HG02885 (cell line): ENCODE measurements around the gene CLEC2A.

Experiments
- ATAC-seq: cut with Tn5 transposase; IDR thresholded peaks from one replicate; pipeline ENCODE4 v1.9.1; 2021; ENCODE audit warnings: mild to moderate bottlenecking; ENCODE audit not compliant: unreplicated experiment, poor library complexity

Gene CLEC2A

GRCh38 chr12:9936591-9936990 lies 4.4 kb upstream of the CLEC2A start:
- no peak for ATAC-seq

- ATAC-seq: no peak
These were observed 2.9 kb upstream of the CLEC2A start for GRCh38 chr12:9935026-9935425.

- ATAC-seq: no peak
These were observed 1.8 kb upstream of the CLEC2A start for GRCh38 chr12:9933958-9934357.

DNA sequence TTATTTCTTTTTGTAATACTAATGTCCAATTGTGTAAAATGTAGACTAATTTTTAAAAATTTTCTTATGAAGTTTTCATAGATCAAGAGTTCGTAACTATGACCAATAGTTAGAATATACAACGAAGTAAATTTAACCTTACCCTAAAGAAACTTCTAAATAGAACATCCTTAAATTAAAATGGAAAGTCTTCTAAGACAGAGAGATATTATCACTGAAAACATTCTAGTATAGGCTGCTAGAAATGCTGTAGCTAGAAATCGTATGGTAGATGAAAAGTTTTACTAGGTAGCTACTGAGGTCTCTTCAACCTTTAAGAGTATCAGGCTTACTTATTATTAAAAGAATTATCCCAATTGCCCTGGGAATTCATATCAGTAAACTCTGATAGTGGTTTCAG lies 925 bp downstream of the CLEC2A start:
- ATAC-seq: no peak

DNA sequence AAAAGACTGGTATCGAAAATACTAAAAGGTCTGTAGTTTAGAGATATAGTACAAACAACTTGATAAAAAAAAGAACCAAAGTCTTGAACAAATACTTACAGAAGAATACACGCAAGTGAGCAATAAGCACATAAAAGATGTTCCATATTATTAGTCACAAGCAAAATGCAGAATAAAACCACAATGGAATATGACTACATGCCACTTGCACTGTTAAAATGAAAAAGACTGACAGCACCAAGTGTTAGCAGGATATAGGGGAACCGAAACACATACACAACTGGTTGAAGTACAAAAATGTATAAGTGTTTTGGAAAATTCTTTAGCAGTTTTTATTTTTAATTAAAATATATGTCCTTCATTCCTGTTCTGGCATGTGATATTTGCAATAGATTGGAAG lies 3.6 kb downstream of the CLEC2A start:
- ATAC-seq: no peak

GRCh38 chr12:9926876-9927275 lies 5.3 kb downstream of the CLEC2A start:
- ATAC-seq: no peak

DNA sequence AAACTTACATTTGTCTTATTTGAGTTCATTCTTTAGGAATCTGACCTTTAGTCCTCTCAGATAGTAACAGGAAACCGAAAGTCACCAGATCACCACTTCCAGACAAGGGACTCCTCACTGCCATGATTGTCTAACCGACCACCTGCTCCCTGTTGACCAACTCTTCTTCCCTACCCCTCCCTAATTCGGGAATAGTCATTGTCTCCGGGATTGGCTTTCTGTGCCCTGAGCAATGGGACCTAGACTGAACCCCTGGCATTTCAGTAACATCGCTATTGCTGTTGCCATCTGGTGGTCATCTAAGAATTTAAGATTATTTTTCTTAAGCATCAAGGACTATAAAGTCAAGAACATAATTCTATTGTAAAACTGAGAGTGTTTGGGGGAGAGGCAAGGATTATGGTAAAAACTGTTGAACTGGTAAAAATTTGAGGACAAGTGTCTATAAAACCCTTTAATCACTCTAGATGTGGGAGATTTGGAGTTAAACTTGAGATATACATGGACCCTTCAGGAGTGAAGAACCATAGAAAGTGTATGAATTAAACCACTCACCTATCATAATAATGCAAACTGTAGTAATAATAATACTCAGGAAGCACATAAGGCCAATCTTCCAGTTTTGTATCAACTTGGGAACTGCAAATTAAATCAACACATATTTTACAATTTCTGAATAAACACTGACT lies 6.3 kb downstream of the CLEC2A start:
- ATAC-seq: no peak

DNA sequence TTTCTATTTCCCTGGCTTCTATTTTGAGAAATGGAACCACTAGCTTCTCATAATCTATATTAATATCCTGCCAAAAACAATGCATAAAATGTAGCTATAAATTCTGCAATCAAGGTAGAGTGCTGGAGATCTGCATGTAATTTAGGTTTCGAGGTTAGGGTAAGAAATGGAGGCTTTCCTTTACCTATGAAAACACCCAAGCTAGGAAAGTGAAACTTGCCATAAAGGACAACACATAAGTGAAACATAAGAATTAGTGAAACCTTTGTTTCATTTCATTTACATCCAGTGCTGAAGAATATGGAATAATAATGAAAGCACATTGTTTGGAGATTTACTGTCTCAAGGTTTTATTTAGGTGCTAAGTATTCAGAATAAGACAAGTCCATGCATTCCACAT lies 9.7 kb downstream of the CLEC2A start:
- ATAC-seq: no peak

DNA sequence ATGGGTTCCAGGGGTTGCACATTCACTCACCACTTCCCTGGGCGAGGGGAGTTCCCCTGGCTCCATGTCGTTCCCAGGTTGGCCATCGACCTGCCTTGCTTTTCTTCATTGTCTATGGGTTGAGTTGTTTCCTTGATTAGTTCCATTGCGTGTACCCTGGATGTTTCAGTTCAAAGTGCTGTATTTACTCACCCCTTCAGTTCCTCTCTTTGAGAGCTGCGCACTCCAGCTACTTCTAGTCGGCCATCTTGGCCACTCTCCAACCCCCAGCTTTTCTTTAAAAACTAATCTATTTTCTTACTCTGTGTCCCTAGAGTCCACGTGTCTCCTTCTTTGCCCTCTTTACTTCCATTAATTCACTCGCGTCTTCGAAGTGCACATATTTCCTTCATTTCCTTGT lies 11.7 kb downstream of the CLEC2A start:
- no peak for ATAC-seq

DNA sequence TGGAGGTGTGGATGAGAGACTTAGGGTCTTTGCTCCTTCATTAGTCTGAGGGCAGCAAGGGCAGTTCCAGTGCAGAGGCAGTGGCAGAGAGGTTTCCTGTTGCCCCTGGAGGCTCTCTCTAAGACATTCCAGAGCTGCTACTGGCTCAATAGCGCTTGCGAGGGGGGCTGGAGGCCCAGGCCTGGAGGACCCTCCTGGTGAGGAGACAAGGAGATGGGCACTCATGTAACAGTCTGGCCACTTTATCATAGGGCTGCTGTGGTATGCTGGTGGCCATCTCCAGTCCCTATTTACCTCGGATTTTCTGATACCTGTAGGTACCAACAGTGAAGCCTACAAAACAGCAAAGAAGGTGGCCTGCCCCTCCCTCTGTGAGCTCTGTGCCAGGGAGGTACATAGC lies 12.7 kb downstream of the CLEC2A start:
- no peak for ATAC-seq

GRCh38 chr12:9911708-9912107 lies 20.5 kb downstream of the CLEC2A start:
- ATAC-seq: no peak

DNA sequence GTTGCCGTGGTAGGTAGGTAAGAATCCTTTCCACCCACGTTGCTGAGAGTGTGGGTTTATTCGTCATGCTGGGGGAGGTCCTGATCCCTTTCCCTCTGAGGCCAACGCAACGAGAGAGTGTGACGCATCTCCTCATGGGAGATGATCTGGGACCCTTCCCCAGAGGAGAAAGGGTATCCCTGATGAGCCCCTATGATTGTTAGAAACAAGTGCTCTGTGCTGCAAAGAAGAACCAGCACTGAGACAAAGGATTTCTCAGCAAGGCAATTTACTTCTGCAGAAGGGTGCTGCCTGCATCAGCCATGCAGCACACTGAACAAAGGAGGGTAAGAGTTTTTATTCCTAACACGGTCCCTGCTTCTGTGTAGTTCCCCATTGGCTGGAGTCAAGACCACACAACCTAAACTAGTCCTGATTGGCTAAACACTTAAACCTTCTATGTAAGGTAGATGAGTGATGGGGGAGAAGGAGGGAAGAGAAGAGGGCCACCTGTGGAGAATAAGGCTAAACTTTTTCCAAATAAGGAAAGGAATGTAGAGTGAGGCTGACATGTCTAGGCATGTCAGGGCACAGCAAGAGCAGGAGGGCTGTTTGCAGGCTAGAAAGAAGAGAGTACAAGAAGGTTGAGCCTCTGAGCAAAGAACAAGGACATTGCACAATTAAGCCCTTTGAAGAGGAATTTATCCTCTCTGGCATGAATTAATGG lies 21.3 kb downstream of the CLEC2A start:
- no peak for ATAC-seq

- ATAC-seq: no peak
These were observed 22.4 kb downstream of the CLEC2A start for GRCh38 chr12:9909724-9910123.

DNA sequence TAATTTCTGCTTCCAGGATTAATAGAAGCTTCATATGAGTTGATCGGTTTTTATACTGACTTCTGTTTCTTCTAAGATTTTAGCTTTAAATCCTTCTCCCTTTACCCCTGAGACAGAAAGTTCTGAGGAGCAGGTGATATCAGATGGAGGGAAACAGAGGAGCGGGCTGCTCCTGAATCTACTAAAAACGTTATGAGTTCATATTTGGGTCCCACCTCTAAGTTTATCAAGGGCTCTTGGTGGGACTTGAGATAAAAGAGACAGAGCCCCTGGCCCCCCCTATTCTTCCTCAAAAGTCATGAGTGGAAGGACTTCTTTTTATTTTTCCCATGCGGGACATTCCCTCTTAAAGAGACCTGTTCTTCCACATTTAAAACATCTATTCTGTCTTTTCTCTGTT lies 23.8 kb downstream of the CLEC2A start:
- ATAC-seq: no peak

DNA sequence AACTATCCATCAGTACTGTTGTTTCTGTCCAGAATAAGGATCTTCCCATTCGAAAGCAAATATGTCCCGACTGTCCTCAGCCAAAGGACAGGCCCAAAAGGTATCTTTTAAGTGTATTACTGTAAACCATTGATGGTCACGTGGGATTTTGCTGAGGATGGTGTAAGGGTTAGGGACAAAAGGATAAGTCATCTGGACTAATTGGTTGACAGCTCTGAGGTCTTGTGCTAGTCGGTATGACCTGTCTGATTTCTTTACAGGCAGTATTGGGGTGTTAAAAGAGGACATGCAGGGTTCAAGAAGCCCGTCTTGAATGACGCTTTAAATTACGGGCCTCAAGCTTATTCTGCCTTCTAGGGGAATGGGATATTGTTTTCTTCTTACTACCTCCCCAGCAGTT lies 24.4 kb downstream of the CLEC2A start:
- ATAC-seq: no peak

DNA sequence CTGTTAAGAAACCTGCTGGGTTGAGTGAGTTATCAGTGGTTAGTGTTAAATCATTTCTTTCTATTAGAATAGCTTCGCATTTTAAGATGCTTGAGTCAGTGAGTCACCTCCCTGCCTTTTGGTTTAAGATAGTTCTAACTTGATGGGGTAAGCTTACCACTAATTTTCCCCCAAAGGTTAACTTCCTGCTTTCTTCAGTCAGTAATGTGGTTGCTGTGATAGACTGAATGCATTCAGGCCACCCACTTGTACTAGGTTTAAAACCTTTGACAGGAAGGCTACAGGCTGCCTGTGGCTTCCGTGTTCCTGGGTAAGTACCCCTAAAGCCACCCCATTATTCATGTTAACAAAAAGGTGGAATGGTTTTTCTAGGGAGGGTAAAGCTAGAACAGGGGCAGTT lies 25.3 kb downstream of the CLEC2A start:
- ATAC-seq: no peak

GRCh38 chr12:9902539-9903228 lies 29.5 kb downstream of the CLEC2A start:
- no peak for ATAC-seq

- no peak for ATAC-seq
These were observed 31.2 kb downstream of the CLEC2A start for GRCh38 chr12:9900930-9901329.

DNA sequence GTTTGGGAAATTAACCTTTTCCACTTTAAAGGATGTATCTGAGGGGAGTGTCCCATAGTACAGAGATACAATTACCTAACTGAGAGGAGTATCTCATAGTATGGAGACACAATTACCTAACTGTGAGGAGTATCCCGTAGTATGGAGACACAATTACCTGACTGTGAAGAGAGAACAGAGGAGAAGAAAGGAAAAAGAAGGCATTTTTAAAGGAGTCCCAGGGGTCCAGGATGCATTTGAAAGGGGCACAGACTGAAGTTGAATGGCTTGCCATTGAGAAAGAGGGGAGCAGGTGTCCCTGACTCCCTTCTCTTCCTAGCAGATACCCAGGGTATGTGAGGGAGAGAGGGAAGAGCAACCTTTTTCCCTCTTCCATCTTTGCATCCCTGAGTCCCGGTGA lies 33.0 kb downstream of the CLEC2A start:
- no peak for ATAC-seq

- no peak for ATAC-seq
These were observed 34.6 kb downstream of the CLEC2A start for GRCh38 chr12:9897535-9897934.

GRCh38 chr12:9895215-9895971 lies 36.8 kb downstream of the CLEC2A start:
- no peak for ATAC-seq
